ENCODE data around the gene USP26.
"Not testable (repeated sequence)": the region's sequence is repeated elsewhere in the genome, so short reads cannot be mapped to it uniquely, and the experiment has no call there.

Gene USP26, protein sequence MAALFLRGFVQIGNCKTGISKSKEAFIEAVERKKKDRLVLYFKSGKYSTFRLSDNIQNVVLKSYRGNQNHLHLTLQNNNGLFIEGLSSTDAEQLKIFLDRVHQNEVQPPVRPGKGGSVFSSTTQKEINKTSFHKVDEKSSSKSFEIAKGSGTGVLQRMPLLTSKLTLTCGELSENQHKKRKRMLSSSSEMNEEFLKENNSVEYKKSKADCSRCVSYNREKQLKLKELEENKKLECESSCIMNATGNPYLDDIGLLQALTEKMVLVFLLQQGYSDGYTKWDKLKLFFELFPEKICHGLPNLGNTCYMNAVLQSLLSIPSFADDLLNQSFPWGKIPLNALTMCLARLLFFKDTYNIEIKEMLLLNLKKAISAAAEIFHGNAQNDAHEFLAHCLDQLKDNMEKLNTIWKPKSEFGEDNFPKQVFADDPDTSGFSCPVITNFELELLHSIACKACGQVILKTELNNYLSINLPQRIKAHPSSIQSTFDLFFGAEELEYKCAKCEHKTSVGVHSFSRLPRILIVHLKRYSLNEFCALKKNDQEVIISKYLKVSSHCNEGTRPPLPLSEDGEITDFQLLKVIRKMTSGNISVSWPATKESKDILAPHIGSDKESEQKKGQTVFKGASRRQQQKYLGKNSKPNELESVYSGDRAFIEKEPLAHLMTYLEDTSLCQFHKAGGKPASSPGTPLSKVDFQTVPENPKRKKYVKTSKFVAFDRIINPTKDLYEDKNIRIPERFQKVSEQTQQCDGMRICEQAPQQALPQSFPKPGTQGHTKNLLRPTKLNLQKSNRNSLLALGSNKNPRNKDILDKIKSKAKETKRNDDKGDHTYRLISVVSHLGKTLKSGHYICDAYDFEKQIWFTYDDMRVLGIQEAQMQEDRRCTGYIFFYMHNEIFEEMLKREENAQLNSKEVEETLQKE

GRCh38 chrX:133097031-133097430 is at the start of gene USP26:
Gene USP26 (minus strand): TSS chrX:133097109. CDS start chrX:133028220, 68,889 bp downstream.
- DNase-seq (ENCODE audit: low read depth in 2 of 2, low spot score in 1 of 2): no peak

DNA sequence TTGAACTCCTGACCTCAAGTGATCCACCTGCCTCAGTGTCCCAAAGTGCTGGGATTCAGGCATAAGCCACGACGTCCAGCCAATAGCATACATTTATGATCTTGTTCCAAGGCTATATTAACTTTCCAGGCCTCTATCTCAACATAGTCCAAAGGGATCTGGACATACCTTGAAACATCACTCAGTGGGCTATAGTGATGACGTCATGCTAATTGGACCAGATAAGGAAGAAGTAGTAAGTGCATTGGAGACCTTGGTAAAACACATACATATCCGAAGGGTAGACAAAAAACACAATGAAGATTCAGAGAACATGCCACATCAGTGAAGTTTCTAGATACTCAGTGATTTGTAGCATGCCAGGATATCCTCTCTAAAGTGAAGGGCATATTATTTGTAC is 37.4 kb upstream of the USP26 start:
- no peak for DNase-seq (ENCODE audit: low read depth in 2 of 2, low spot score in 1 of 2)

GRCh38 chrX:133120406-133120805 is 23.5 kb upstream of the USP26 start:
- DNase-seq (ENCODE audit: low read depth in 2 of 2, low spot score in 1 of 2): no peak

GRCh38 chrX:133094098-133094731 is 2.7 kb downstream of the USP26 start:
- no peak for DNase-seq (ENCODE audit: low read depth in 2 of 2, low spot score in 1 of 2)

GRCh38 chrX:133090236-133090809 is 6.6 kb downstream of the USP26 start:
- DNase-seq (ENCODE audit: low read depth in 2 of 2, low spot score in 1 of 2): no peak

- no peak for DNase-seq (ENCODE audit: low read depth in 2 of 2, low spot score in 1 of 2)
Observed at GRCh38 chrX:133089411-133089810, 7.5 kb downstream of the USP26 start.

GRCh38 chrX:133085785-133086184 is 11.1 kb downstream of the USP26 start:
- DNase-seq (ENCODE audit: low read depth in 2 of 2, low spot score in 1 of 2): no peak

- DNase-seq (ENCODE audit: low read depth in 2 of 2, low spot score in 1 of 2): not testable (repeated sequence)
Observed at GRCh38 chrX:133085056-133085455, 11.9 kb downstream of the USP26 start.

GRCh38 chrX:133083899-133084298 is 13.0 kb downstream of the USP26 start:
- DNase-seq (ENCODE audit: low read depth in 2 of 2, low spot score in 1 of 2): no peak

GRCh38 chrX:133081990-133082389 is 14.9 kb downstream of the USP26 start:
- DNase-seq (ENCODE audit: low read depth in 2 of 2, low spot score in 1 of 2): no peak

DNA sequence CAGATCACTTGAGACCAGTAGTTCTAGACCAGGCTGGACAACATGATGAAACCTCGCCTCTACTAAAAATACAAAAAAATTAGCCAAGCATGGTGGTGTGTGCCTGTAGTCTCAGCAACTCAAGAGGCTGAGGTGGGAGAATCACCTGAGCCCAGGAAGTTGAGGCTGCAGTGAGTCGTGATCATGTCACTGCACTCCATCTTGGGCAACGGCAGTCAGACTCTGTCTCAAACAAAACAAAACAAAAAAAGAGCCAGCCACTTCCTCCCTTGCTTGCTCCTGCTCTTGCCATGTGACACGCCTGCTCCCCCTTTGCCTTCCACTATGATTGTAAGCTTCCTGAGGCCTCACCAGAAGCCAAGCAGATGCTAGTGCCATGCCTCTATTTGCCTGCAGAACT is 19.1 kb downstream of the USP26 start:
- DNase-seq (ENCODE audit: low read depth in 2 of 2, low spot score in 1 of 2): not testable (repeated sequence)

DNA sequence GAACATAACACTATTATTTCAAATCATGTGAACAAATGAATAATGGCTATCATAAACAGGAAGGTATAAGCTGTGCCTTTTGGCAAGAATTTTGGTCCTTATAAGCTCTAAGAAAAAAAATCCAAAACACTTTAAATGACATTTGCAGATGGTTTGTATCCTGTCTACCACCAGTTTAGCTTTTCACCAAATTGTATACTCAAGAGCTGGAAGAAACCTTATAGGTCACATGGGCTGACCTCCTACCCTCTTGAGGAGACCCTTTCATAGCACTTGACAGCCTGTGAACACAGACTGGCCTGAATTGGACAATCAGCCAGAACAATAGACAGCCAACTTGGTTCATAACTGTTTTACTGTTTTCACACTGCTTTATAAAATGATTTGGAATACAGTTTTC is 24.3 kb downstream of the USP26 start:
- DNase-seq (ENCODE audit: low read depth in 2 of 2, low spot score in 1 of 2): no peak

- DNase-seq (ENCODE audit: low read depth in 2 of 2, low spot score in 1 of 2): no peak
Observed at GRCh38 chrX:133068461-133068860, 28.4 kb downstream of the USP26 start.

DNA sequence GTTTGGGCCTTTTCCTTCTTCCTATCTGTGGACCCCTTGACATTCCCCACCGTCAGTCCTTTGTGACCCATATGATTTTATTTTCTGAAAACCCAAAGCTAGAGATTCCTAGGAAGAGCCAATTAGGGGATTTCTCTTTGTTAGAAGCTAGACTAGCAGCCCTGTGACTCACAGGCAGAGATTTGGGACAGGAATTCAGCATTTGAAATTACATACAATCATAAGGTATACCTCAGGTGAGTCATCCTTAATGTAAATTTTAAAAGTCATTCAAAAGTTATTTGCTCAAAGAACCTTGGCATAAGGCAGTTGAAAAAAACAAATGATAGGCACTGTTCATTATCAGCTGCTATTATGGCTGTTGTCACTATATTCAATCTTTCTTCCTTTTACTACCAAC is 40.6 kb downstream of the USP26 start:
- no peak for DNase-seq (ENCODE audit: low read depth in 2 of 2, low spot score in 1 of 2)

GRCh38 chrX:133054761-133055405 is 42.0 kb downstream of the USP26 start:
- no peak for DNase-seq (ENCODE audit: low read depth in 2 of 2, low spot score in 1 of 2)

- DNase-seq (ENCODE audit: low read depth in 2 of 2, low spot score in 1 of 2): no peak
Observed at GRCh38 chrX:133053861-133054598, 42.9 kb downstream of the USP26 start.

GRCh38 chrX:133048751-133049150 is 48.2 kb downstream of the USP26 start:
- no peak for DNase-seq (ENCODE audit: low read depth in 2 of 2, low spot score in 1 of 2)

DNA sequence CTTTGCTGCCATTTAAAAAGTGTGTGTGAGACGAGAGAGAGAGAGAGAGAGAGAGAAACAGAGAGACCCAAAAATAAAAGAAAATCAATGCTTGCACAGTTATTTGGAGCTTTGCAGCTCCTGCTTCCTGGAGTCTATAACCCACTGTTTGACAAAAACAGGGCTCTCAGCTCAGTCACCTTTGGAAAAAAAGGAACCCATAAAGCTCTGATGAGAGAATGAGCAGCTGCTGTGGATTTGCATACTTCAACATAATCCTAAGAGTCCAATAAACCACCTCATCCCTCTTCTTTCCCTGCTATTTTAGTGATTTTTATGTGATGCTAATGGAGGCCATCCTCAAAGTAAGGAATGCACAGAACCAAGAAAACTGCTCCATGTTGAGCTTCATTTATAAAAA is 50.3 kb downstream of the USP26 start:
- DNase-seq (ENCODE audit: low read depth in 2 of 2, low spot score in 1 of 2): no peak

DNA sequence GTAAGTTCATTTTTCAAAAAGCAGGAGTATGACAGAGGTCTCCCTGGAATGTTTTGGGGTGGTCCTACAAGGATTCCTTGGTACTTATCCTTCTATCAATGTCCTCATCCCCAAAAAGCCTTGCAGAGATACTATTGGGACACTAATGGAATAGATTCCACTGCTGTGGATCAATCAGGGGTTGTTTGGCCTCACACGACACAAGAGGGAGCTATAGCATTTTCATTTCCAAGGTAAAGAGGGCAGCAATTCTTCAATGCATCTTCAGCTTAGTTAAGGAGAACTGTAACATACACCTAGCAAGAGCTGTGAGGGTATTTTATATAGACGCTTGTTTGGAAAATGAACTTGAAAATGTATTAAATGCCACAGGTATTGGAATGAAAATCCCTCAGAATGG is 50.9 kb downstream of the USP26 start:
- DNase-seq (ENCODE audit: low read depth in 2 of 2, low spot score in 1 of 2): no peak

GRCh38 chrX:133044145-133044786 is 52.6 kb downstream of the USP26 start:
- not testable (repeated sequence) for DNase-seq (ENCODE audit: low read depth in 2 of 2, low spot score in 1 of 2)
